GM10847 (cell line): Measurements from ENCODE around the gene MYBPHL.

ENCODE experiments used
- POLR2A ChIP-seq: IDR thresholded peaks from 2 replicates; pipeline ENCODE4 v1.6.1; 2011; ENCODE audit not compliant: insufficient read length; ENCODE audit errors: extremely low read depth

MYBPHL gene

DNA sequence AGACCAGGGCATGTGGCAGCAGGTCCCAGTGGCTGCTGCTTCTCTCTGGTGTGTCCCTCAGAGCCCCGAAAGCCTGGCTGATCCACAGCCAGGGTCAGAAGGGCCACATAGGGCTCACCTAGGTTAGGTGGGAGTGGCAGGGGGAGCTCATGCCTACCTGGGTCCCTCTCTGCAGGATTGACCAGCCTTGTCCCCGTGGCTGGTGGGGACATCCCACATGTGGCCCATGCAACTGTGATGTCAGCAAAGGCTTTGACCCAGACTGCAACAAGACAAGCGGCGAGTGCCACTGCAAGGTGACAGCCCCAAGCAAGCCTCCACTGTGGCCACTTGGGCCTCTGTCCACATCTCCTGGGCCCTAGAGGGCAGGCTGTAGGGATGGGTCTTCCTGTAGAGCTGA lies 41.8 kb downstream of the MYBPHL start:
- no peak for TF ChIP-seq POLR2A

DNA sequence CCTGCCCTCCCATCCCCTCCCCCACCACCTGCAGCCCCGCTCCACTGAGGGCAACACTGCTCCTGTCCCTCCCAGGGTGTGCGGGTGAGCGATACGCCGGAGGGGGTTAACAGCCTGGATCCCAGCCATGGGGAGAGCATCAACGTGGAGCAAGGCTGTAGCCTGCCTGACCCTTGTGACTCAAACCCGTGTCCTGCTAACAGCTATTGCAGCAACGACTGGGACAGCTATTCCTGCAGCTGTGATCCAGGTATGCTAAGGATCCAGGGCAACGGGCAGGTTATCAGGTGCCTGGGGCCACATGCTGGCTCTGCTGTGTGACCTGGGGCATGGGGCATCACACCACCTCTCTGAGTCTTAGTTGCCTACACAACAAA lies 42.4 kb downstream of the MYBPHL start:
- no peak for TF ChIP-seq POLR2A

GRCh38 chr1:109263597-109264378 lies 43.0 kb downstream of the MYBPHL start:
- no peak for TF ChIP-seq POLR2A

GRCh38 chr1:109263234-109263596 lies 43.6 kb downstream of the MYBPHL start:
- no peak for TF ChIP-seq POLR2A

DNA sequence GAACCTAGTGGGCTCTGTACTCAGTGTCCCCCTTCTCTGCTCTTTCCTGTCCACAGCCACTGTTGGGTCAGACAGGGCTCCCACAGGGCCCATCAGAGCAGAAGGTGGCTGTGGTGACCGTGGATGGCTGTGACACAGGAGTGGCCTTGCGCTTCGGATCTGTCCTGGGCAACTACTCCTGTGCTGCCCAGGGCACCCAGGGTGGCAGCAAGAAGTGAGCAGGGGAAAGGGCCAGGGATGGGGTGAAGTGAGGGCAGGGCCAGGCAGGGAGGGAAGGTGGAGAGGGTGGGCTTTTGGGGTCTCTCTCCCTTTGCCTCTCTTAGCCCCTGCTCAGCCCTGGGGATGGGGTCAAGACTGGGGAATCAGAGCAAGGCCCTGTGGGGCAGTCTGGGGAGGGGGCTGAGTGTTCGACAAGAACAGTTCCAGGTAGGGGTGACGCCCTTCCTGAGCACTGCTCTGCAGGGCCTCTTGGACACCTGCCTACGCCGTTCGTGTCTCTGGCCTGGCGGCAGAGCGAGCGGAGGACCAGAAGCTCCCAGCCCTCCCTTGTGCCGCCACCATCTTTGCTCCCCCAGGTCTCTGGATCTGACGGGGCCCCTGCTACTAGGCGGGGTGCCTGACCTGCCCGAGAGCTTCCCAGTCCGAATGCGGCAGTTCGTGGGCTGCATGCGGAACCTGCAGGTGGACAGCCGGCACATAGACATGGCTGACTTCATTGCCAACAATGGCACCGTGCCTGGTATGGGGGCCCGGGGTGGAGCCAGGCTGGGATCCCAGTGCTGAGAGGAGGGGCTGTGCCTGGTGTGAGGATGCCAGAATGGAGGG lies 44.4 kb downstream of the MYBPHL start:
- no peak for TF ChIP-seq POLR2A

DNA sequence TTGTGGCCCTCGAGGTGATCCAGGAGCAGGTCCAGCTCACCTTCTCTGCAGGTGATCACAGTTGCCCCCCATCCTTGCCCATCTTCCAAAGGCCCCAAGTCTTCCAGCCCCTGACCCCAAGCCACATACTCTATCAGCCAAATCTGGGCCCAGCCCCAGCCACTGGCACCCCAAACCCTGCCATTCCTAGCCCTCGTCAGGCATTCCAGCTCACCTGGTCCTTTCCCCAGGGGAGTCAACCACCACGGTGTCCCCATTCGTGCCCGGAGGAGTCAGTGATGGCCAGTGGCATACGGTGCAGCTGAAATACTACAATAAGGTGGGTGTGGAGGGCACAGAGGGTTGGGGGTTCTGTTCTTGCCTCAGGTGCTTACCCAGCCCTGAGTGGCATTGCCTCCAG lies 45.2 kb downstream of the MYBPHL start:
- TF ChIP-seq POLR2A, result no peak

DNA sequence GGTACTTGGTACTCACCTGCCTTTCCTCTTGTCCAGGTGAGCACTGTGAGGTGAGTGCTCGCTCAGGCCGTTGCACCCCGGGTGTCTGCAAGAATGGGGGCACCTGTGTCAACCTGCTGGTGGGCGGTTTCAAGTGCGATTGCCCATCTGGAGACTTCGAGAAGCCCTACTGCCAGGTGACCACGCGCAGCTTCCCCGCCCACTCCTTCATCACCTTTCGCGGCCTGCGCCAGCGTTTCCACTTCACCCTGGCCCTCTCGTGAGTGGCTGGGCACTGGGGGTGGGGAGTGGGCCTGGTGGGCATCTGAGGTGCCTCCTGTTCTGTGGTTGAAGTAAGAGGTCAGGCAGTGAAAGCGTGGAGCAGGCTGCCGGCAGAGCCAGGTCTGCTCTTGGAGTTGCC lies 45.8 kb downstream of the MYBPHL start:
- TF ChIP-seq POLR2A, result no peak

GRCh38 chr1:109259674-109260557 lies 46.9 kb downstream of the MYBPHL start:
- TF ChIP-seq POLR2A, result no peak

- TF ChIP-seq POLR2A, result no peak
Measured at GRCh38 chr1:109258481-109259466, 48.0 kb downstream of the MYBPHL start.

- no peak for TF ChIP-seq POLR2A
Measured at GRCh38 chr1:109257682-109258421, 49.0 kb downstream of the MYBPHL start.

GRCh38 chr1:109256971-109257681 lies 49.7 kb downstream of the MYBPHL start:
- TF ChIP-seq POLR2A, result no peak

DNA sequence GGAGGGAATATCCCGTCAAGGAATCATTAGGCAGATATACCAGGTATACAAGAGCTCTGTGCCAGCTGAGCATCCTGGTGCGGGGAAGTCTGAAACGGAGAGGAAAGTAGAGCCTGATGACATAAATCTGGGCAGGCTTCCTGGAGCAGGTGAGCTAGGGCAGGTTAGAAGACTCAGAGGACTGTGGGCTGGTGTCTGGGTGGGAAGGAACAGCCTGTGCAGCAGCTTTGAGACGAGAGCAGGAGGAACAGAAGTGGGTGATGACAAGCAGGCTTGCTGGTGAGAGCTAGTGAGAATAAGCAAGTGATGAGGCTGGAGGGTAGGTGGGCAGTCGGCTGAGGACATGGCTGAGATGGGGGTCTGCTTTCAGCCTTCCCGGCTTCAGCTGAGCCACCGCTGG lies 50.7 kb downstream of the MYBPHL start:
- TF ChIP-seq POLR2A, result no peak

GRCh38 chr1:109255678-109256077 lies 51.1 kb downstream of the MYBPHL start:
- TF ChIP-seq POLR2A, result no peak
